GM19468 (cell line): Measurements from ENCODE around the gene PDE8B.

ENCODE experiments used
- ATAC-seq: cut with Tn5 transposase; IDR thresholded peaks from one replicate; pipeline ENCODE4 v1.9.1; 2021; ENCODE audit warnings: mild to moderate bottlenecking, moderate library complexity, moderate number of reproducible peaks; ENCODE audit not compliant: unreplicated experiment; ENCODE audit errors: extremely low read depth

The PDE8B gene

GRCh38 chr5:77230727-77231470, 20.4 kb downstream of the PDE8B start:
- no peak for ATAC-seq

GRCh38 chr5:77231471-77232138, 21.1 kb downstream of the PDE8B start:
- ATAC-seq, result no peak

- no peak for ATAC-seq
These were observed 22.3 kb downstream of the PDE8B start for GRCh38 chr5:77232574-77233358.

GRCh38 chr5:77235846-77236721, 25.6 kb downstream of the PDE8B start:
- ATAC-seq, result no peak

- no peak for ATAC-seq
These were observed 28.8 kb downstream of the PDE8B start for GRCh38 chr5:77239126-77239741.

GRCh38 chr5:77241444-77241843, 31.0 kb downstream of the PDE8B start:
- no peak for ATAC-seq

- no peak for ATAC-seq
These were observed 39.0 kb downstream of the PDE8B start for GRCh38 chr5:77249475-77249874.

GRCh38 chr5:77250021-77250420, 39.5 kb downstream of the PDE8B start:
- ATAC-seq, result no peak

- ATAC-seq, result no peak
These were observed 41.4 kb downstream of the PDE8B start for GRCh38 chr5:77251921-77252320.

GRCh38 chr5:77255617-77256016, 45.1 kb downstream of the PDE8B start:
- no peak for ATAC-seq

GRCh38 chr5:77256406-77256805, 45.9 kb downstream of the PDE8B start:
- no peak for ATAC-seq

- ATAC-seq, result no peak
These were observed 48.2 kb downstream of the PDE8B start for GRCh38 chr5:77258652-77259051.

- no peak for ATAC-seq
These were observed 49.0 kb downstream of the PDE8B start for GRCh38 chr5:77259476-77259875.

- no peak for ATAC-seq
These were observed 52.2 kb downstream of the PDE8B start for GRCh38 chr5:77262697-77263096.

GRCh38 chr5:77266291-77266690, 55.8 kb downstream of the PDE8B start:
- no peak for ATAC-seq

- no peak for ATAC-seq
These were observed 57.0 kb downstream of the PDE8B start for GRCh38 chr5:77267496-77267895.

- ATAC-seq, result no peak
These were observed 61.7 kb downstream of the PDE8B start for GRCh38 chr5:77272206-77272605.

GRCh38 chr5:77277759-77278158, 67.3 kb downstream of the PDE8B start:
- ATAC-seq, result no peak

GRCh38 chr5:77280036-77280435, 69.6 kb downstream of the PDE8B start:
- no peak for ATAC-seq

GRCh38 chr5:77281969-77282336, 71.5 kb downstream of the PDE8B start:
- no peak for ATAC-seq
